HCT116 (cell line): ENCODE measurements around the gene DUS4L. TPM values are rescaled to one million over a fixed set of nuclear protein-coding genes. Genes with fewer than 3 reads are reported as not detected.

Experiments used
- total RNA-seq: library from RNA; stranded (reverse); gene quantifications from one replicate; pipeline ENCODE4 v1.2.1, GENCODE V29; 2021; ENCODE audit not compliant: unreplicated experiment

Gene DUS4L
- total RNA-seq, 1 experiment from 2014 or later = 12.6 TPM

Other genes with a start within 250 kb of the DUS4L start
- gene GPR22, start 93.9 kb upstream of the DUS4L start, total RNA-seq = not detected
- gene COG5, start 51 bp upstream of the DUS4L start, total RNA-seq = 30.7 TPM
- 43.2 TPM for gene BCAP29, start 16.3 kb downstream of the DUS4L start, total RNA-seq
- gene SLC26A4, start 96.9 kb downstream of the DUS4L start, total RNA-seq = 0.66 TPM
- gene CBLL1, start 180.2 kb downstream of the DUS4L start, total RNA-seq = 35.0 TPM
- 0.54 TPM for gene SLC26A3, start 239.3 kb downstream of the DUS4L start, total RNA-seq